SU-DHL-6 (cell line): ENCODE measurements around the gene C1orf141.

Experiments used
- EZH2phosphoT487 ChIP-seq: fragments of 200-600 bp; sonication (generic), shearing (Covaris generic); conservative IDR thresholded peaks from 2 replicates; pipeline ENCODE4 v1.6.1; 2018; ENCODE audit warnings: mild to moderate bottlenecking, antibody characterized with exemption, low read length, moderate library complexity, mixed read lengths
- TF ChIP-seq, protein P1 (sequence below): fragments of 200-600 bp; sonication (generic); IDR thresholded peaks from one replicate; pipeline ENCODE4 v1.5.1; 2017; ENCODE audit warnings: antibody characterized with exemption, mild to moderate bottlenecking, low read length, moderate library complexity; ENCODE audit not compliant: insufficient read depth, poor library complexity, severe bottlenecking

DNA sequence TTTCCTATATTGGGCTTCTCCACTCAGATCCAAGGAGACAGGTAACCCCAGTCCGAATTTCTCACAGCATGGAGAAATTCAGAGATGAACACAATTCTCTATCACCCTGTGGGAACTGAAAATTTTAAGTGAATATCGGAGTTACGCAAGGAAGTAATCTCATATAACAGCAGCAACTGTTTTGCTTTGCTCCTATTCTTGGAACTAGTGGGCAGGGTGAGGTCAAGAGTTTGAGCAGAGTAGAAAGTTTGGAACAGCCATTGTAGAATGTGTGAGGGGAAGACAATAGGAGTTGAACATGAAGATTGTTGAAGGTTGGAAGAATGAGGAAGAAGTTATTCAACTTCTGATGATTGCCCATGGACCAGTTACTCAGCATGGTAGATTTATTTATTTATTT lies 56.5 kb downstream of the C1orf141 start:
- TF ChIP-seq, protein P1, sequence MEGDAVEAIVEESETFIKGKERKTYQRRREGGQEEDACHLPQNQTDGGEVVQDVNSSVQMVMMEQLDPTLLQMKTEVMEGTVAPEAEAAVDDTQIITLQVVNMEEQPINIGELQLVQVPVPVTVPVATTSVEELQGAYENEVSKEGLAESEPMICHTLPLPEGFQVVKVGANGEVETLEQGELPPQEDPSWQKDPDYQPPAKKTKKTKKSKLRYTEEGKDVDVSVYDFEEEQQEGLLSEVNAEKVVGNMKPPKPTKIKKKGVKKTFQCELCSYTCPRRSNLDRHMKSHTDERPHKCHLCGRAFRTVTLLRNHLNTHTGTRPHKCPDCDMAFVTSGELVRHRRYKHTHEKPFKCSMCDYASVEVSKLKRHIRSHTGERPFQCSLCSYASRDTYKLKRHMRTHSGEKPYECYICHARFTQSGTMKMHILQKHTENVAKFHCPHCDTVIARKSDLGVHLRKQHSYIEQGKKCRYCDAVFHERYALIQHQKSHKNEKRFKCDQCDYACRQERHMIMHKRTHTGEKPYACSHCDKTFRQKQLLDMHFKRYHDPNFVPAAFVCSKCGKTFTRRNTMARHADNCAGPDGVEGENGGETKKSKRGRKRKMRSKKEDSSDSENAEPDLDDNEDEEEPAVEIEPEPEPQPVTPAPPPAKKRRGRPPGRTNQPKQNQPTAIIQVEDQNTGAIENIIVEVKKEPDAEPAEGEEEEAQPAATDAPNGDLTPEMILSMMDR: no peak
- TF ChIP-seq EZH2phosphoT487: no peak
